Hepatocyte (in vitro differentiated cells): ENCODE measurements around the gene TPCN2.

Experiments
- CTCF ChIP-seq: fragments of 200-600 bp; sonication (generic); IDR thresholded peaks from 2 replicates; pipeline ENCODE4 v1.5.1; 2016; ENCODE audit warnings: antibody characterized with exemption, mild to moderate bottlenecking; ENCODE audit not compliant: poor library complexity
- EZH2 ChIP-seq: fragments of 200-600 bp; sonication (generic); IDR thresholded peaks from 2 replicates; pipeline ENCODE4 v1.6.1; 2016; ENCODE audit warnings: antibody characterized with exemption, mild to moderate bottlenecking, borderline replicate concordance
- EZH2phosphoT487 ChIP-seq: fragments of 200-600 bp; sonication (generic); IDR thresholded peaks from one replicate; pipeline ENCODE4 v1.6.1; 2018; ENCODE audit warnings: antibody characterized with exemption, mild to moderate bottlenecking, low read depth, moderate library complexity; ENCODE audit not compliant: unreplicated experiment, severe bottlenecking

DNA sequence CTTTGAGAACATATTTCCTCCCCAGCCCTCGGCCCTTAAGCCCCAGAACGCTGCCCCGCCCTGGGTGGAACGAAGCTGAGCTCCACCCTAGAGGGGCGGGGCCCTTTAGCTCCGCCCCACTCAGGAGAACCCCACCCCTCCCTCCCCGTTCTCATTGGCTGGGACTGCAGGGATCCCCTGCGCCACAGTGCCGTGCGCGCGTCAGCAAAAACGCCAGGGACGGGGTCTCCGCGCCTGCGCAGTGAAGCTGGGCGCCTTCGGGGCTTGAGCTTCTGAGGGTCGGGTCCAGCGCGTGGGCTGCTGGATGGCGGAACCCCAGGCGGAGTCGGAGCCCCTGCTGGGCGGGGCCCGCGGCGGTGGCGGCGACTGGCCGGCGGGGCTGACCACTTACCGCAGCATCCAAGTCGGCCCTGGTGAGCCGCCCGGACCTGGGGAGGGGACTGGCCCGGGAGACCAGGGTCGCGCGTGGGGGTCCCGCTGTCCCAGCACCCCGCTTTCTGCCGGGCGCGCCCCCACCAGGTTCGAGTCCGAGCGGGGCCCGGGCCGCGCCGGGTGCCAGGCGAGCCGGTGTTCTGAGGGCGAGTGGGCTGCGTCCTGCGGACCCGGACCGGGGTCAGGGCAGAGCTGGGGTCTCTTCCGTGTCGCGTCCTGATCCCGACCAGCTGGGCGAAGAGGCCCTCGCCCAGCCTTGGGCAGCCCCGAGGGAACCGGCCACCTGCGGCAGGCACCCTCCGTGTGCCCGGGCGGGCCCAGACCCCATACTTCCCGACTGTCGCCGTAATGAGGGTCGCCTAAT lies at the start of gene TPCN2:
- TF ChIP-seq EZH2phosphoT487 (no peak), CTCF (no peak), EZH2 (no peak)
